ENCODE measurements around the gene SUGCT. TPM values are rescaled to one million over a fixed set of nuclear protein-coding genes. Genes with fewer than 3 reads are reported as not detected.

Gene SUGCT
- total RNA-seq, 4 donors from 2014 or later: 0.83 to 7.1 (median 3.2) TPM

DNA sequence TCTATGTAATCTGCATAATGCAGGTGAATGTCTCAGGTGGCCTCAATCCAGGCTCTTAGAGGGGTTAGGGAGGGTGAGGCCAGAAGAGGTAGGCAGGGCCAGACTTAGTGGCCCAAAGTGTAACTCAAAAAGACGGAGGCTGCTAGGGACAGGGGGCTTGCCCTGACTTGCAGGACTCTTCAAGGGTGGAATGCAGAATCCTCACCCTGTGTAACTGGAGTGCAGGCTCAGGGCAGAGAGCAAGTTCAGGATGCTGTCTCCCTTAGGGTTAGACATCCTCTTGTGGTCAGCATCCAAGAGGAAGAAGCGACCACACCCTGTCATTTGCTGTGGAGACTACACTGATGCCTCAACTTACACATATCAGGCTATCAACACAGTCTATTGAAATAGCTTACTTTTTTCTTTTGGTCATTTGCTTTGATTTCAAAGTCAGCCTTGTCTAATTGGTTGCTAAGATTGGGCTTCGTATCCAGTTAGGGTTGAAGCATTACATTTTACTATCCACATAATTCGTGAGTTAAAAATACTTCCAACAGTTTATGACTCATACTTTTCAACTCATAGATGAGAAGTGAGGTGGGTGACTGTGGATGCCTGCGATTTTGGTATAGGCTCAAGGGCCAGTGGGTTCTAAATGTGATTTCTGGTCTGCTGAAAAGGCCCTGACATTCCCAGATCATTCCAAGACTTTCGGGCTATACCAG, 563.6 kb downstream of the SUGCT start:
- intact Hi-C loops (cut with DNase I): no loop called here
- no peaks in the 10 kb centered on the region for H3K4me1 ChIP-seq
- H3K36me3 ChIP-seq: no peaks in the 10 kb centered on the region
- no peaks in the 10 kb centered on the region for H3K9me3 ChIP-seq
- no peak for DNase-seq
- no peaks in the 10 kb centered on the region for H3K27me3 ChIP-seq
- H3K27ac ChIP-seq: no peak overlapping the region
- no peak overlapping the region for H3K4me3 ChIP-seq
- TF ChIP-seq POLR2A (IDR thresholded peaks at IDR 0.05) (no peak), CTCF (IDR thresholded peaks at IDR 0.05) (no peak)
- 59 to 76% methylated on average over 6 of the region's 6 CpGs for WGBS, 2 donors

DNA sequence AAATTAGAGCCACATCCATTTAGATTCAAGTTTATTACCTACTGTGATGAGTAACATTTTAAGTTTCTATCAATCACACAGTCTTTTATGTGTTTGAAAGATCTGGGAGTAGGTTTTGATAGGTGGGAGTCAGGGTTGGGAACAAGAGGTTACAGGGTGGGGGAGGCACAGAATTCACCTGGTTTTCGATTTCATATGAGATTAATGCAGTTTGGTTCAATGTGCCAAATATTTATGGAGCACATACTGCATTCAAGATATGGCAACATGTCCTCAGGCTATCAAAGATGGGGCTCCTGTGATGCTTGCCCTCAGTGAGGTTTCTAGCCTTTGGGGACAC, 564.1 kb downstream of the SUGCT start:
- H3K9me3 ChIP-seq: no peaks in the 10 kb centered on the region
- no peak for DNase-seq
- WGBS, 2 donors: 88 to 91% methylated on average over 1 of the region's 1 CpG
- no peaks in the 10 kb centered on the region for H3K4me1 ChIP-seq
- H3K27ac ChIP-seq: no peak overlapping the region
- H3K4me3 ChIP-seq: no peak overlapping the region
- H3K36me3 ChIP-seq: no peaks in the 10 kb centered on the region
- intact Hi-C loops (cut with DNase I): no loop called here
- no peaks in the 10 kb centered on the region for H3K27me3 ChIP-seq
- TF ChIP-seq POLR2A (IDR thresholded peaks at IDR 0.05) (no peak), CTCF (IDR thresholded peaks at IDR 0.05) (no peak)

DNA sequence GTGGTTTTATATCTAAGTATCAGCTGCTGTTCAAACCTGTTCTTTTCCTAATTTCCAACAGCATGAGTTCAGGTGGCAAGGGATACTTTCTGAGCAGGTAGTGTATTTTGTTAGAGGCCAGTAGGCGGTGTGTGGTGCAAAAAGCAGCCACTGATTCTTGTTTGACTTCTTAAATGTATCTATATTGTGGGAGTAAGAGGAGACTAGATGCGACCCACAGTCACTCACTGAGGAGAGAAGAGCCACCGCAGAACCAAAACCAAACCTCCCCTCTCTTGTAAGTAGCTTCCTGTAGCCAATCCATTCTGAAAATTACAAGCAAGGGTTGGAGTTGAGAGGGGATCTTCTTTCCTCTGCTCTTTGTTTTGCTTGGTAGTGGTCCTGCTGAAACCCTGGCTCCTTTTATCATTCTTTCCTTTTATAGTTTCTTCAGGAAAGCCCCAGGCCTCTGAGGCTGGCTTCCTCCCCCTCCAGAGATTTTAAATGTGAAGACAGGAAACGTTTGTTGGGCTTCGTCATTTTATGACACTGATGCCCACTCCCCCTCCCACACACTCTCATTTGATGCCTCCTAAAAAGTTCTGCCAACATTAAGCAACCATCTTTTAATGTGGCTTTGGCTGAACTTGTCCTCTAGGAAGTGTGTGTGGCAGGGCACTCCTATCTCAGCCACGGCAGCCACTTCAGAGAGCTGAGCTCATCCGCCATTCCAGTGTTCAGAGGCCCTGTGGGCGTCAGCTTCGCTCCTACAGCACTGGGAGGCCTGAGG, 566.0 kb downstream of the SUGCT start:
- H3K27ac ChIP-seq: no peak overlapping the region
- no peaks in the 10 kb centered on the region for H3K4me1 ChIP-seq
- 67% methylated on average over 8 to 9 of the region's 9 CpGs for WGBS, 2 donors
- H3K36me3 ChIP-seq: no peaks in the 10 kb centered on the region
- TF ChIP-seq CTCF (IDR thresholded peaks at IDR 0.05) (no peak), POLR2A (IDR thresholded peaks at IDR 0.05) (no peak)
- H3K4me3 ChIP-seq: no peak overlapping the region
- no peaks in the 10 kb centered on the region for H3K27me3 ChIP-seq
- no peaks in the 10 kb centered on the region for H3K9me3 ChIP-seq
- intact Hi-C loops (cut with DNase I): no loop called here
- no peak for DNase-seq

GRCh38 chr7:40701836-40702551, 567.2 kb downstream of the SUGCT start:
- Histone ChIP-seq H3K9me3 (no peaks in the 10 kb centered on the region), H3K4me3 (no peak overlapping the region), H3K36me3 (no peaks in the 10 kb centered on the region), H3K4me1 (no peaks in the 10 kb centered on the region), H3K27me3 (no peaks in the 10 kb centered on the region), H3K27ac (no peak overlapping the region)
- DNase-seq: no peak
- intact Hi-C loops (cut with DNase I): no loop called here
- 67 to 68% methylated on average over 2 to 3 of the region's 3 CpGs for WGBS, 2 donors
- TF ChIP-seq POLR2A (IDR thresholded peaks at IDR 0.05) (no peak), CTCF (IDR thresholded peaks at IDR 0.05) (no peak)

- no peak overlapping the region for H3K27ac ChIP-seq
- no CpG with 5 or more reads among the region's 1 CpG for WGBS, 2 donors
- H3K9me3 ChIP-seq: no peaks in the 10 kb centered on the region
- H3K4me3 ChIP-seq: no peak overlapping the region
- no peaks in the 10 kb centered on the region for H3K27me3 ChIP-seq
- no peaks in the 10 kb centered on the region for H3K4me1 ChIP-seq
- DNase-seq: no peak
- TF ChIP-seq POLR2A (IDR thresholded peaks at IDR 0.05) (no peak), CTCF (IDR thresholded peaks at IDR 0.05) (no peak)
- no peaks in the 10 kb centered on the region for H3K36me3 ChIP-seq
- intact Hi-C loops (cut with DNase I): no loop called here
Measured at GRCh38 chr7:40704172-40704571, 569.4 kb downstream of the SUGCT start.
